H1 (cell line): ENCODE data around the gene AP3M1. TPM values are rescaled to one million over a fixed set of nuclear protein-coding genes. Genes with fewer than 3 reads are reported as not detected.

Source experiments
- CTCF ChIA-PET: fragments of 300-600 bp; sonication (Branson Sonifier 250); formaldehyde crosslinking; loops from one replicate; lab custom pipeline; 2021; ENCODE audit not compliant: partially characterized antibody; lab: Charles Lee
- POLR2A ChIA-PET: fragments of 300-600 bp; sonication (Branson Sonifier 250); formaldehyde crosslinking; loops from one replicate; lab custom pipeline; 2021; ENCODE audit warnings: inconsistent platforms; ENCODE audit not compliant: partially characterized antibody; lab: Charles Lee
- DNase-seq, 2 experiments: peaks; one replicate each; pipeline versions ENCODE4 v3.0.0 to v3.0.0-alpha.2; 2010 to 2022; ENCODE audit warnings: low spot score in 2 of 2, low read depth in 1 of 2, mixed read lengths in 1 of 2
- FAIRE-seq: peaks from 2 replicates; lab custom pipeline; 2011; peaks lifted over from hg19 to GRCh38; lab: Jason Lieb, UNC
- H2AFZ ChIP-seq: 2 replicates; pipeline ENCODE4 v1.8.1; 2012; ENCODE audit warnings: low read length, inconsistent platforms
- H2AK5ac ChIP-seq: 2 replicates; pipeline ENCODE4 v1.6.1; 2013; ENCODE audit warnings: low read depth, low read length
- H2BK120ac ChIP-seq: replicated peaks from 2 replicates; pipeline ENCODE3; 2013; ENCODE audit warnings: low read depth, low read length, inconsistent platforms
- H2BK12ac ChIP-seq: 2 replicates; pipeline ENCODE4 v1.6.1; 2013; ENCODE audit warnings: low read depth, low read length
- H2BK15ac ChIP-seq: 2 replicates; pipeline ENCODE4 v1.6.1; 2013; ENCODE audit warnings: low read length
- H2BK20ac ChIP-seq: 2 replicates; pipeline ENCODE4 v1.6.1; 2013; ENCODE audit warnings: low read length
- H2BK5ac ChIP-seq: 2 replicates; pipeline ENCODE4 v1.6.1; 2013; ENCODE audit warnings: low read depth, low read length
- H3K14ac ChIP-seq: 2 replicates; pipeline ENCODE4 v1.6.1; 2013; ENCODE audit warnings: inconsistent platforms; ENCODE audit not compliant: insufficient read length
- H3K18ac ChIP-seq: 2 replicates; pipeline ENCODE4 v1.6.1; 2013; ENCODE audit warnings: low read length; ENCODE audit errors: extremely low read depth
- H3K23ac ChIP-seq: 2 replicates; pipeline ENCODE4 v1.6.1; 2013; ENCODE audit warnings: inconsistent platforms; ENCODE audit not compliant: insufficient read length
- H3K23me2 ChIP-seq: 2 replicates; pipeline ENCODE4 v1.6.1; 2013; ENCODE audit warnings: low read depth, low read length
- H3K27ac ChIP-seq: 2 replicates; pipeline ENCODE4 v1.6.1; 2011; ENCODE audit warnings: low read depth, low read length, inconsistent platforms
- H3K27me3 ChIP-seq, 4 experiments: replicated peaks in 1 of 4; 1 replicate in 1 of 4; 2 replicates in 3 of 4; pipeline versions ENCODE4 v1.6.1 to v1.8.1; 2011 to 2013; ENCODE audit warnings: low read length in 3 of 4, mild to moderate bottlenecking in 3 of 4, inconsistent platforms in 2 of 4, mixed read lengths in 2 of 4, moderate library complexity in 1 of 4; ENCODE audit not compliant: control insufficient read depth in 3 of 4, insufficient read depth in 3 of 4; ENCODE audit errors: extremely low read depth in 1 of 4
- H3K36me3 ChIP-seq, 4 experiments: 2 replicates each; pipeline versions ENCODE4 v1.6.1 to v1.8.1; 2011 to 2013; ENCODE audit warnings: mild to moderate bottlenecking in 4 of 4, low read length in 3 of 4, moderate library complexity in 2 of 4, control low read depth in 1 of 4, inconsistent platforms in 1 of 4; ENCODE audit not compliant: insufficient read depth in 4 of 4, control insufficient read depth in 2 of 4
- H3K4ac ChIP-seq: replicated peaks from 2 replicates; pipeline ENCODE3; 2013; ENCODE audit warnings: low read length, low read depth, mixed read lengths, inconsistent platforms; ENCODE audit not compliant: insufficient read length
- H3K4me1 ChIP-seq, 4 experiments: replicated peaks in 1 of 4; 1 replicate in 1 of 4; 2 replicates in 3 of 4; pipeline versions ENCODE4 v1.6.1 to v1.8.1; 2011 to 2013; ENCODE audit warnings: low read length in 3 of 4, inconsistent platforms in 2 of 4, mixed read lengths in 1 of 4; ENCODE audit not compliant: insufficient read depth in 4 of 4, control insufficient read depth in 3 of 4
- H3K4me2 ChIP-seq, 2 experiments: 2 replicates each; pipeline versions ENCODE4 v1.6.1 to v1.8.1; 2011 to 2013; ENCODE audit warnings: low read depth in 2 of 2, low read length in 2 of 2, control low read depth in 1 of 2, inconsistent platforms in 1 of 2, mild to moderate bottlenecking in 1 of 2; ENCODE audit not compliant: insufficient read depth in 1 of 2
- H3K4me3 ChIP-seq, 4 experiments: fragments of 200-600, 300-600 bp in 1 of 4; sonication (generic), shearing (Covaris generic), sonication (Bioruptor Twin) in 1 of 4; 2 replicates each; pipeline versions ENCODE4 v1.5.1 to v1.8.1; 2011 to 2016; ENCODE audit warnings: low read length in 4 of 4, low read depth in 3 of 4, control low read depth in 2 of 4, inconsistent platforms in 2 of 4, mild to moderate bottlenecking in 2 of 4, mixed read lengths in 1 of 4, moderate library complexity in 1 of 4; ENCODE audit not compliant: insufficient read depth in 2 of 4; ENCODE audit errors: extremely low read depth in 1 of 4
- H3K56ac ChIP-seq: replicated peaks from 2 replicates; pipeline ENCODE3; 2013; ENCODE audit warnings: low read depth, mild to moderate bottlenecking, mixed read lengths, low read length, inconsistent platforms; ENCODE audit not compliant: insufficient read length
- H3K79me1 ChIP-seq: 2 replicates; pipeline ENCODE4 v1.6.1; 2013; ENCODE audit warnings: low read depth, low read length, control low read depth
- H3K79me2 ChIP-seq, 2 experiments: 2 replicates each; pipeline versions ENCODE4 v1.6.1 to v1.8.1; 2012 to 2013; ENCODE audit warnings: low read length in 2 of 2, mild to moderate bottlenecking in 2 of 2, inconsistent platforms in 1 of 2; ENCODE audit not compliant: insufficient read depth in 2 of 2, control insufficient read depth in 1 of 2
- H3K9ac ChIP-seq, 4 experiments: replicated peaks in 1 of 4; 1 replicate in 1 of 4; 2 replicates in 3 of 4; pipeline versions ENCODE4 v1.6.1 to v1.8.1; 2011 to 2013; ENCODE audit warnings: low read depth in 3 of 4, low read length in 3 of 4, control low read depth in 2 of 4, mild to moderate bottlenecking in 2 of 4, moderate library complexity in 2 of 4, inconsistent platforms in 1 of 4; ENCODE audit errors: extremely low read depth in 1 of 4
- H3K9me3 ChIP-seq, 2 experiments: 2 replicates each; pipeline versions ENCODE4 v1.6.1 to v1.8.1; 2012 to 2013; ENCODE audit warnings: mild to moderate bottlenecking in 2 of 2, moderate library complexity in 2 of 2, control low read depth in 1 of 2, inconsistent platforms in 1 of 2, low read depth in 1 of 2, low read length in 1 of 2, mixed read lengths in 1 of 2; ENCODE audit not compliant: insufficient read depth in 2 of 2
- H4K20me1 ChIP-seq, 2 experiments: replicated peaks in 1 of 2; 2 replicates each; pipeline versions ENCODE3 to v1.8.1; 2011 to 2013; ENCODE audit warnings: inconsistent platforms in 2 of 2, low read length in 2 of 2, mild to moderate bottlenecking in 1 of 2; ENCODE audit not compliant: insufficient read depth in 2 of 2, control insufficient read depth in 1 of 2
- H4K5ac ChIP-seq: 2 replicates; pipeline ENCODE4 v1.6.1; 2013; ENCODE audit warnings: low read length, low read depth, mixed read lengths, inconsistent platforms; ENCODE audit not compliant: insufficient read length
- H4K8ac ChIP-seq: 2 replicates; pipeline ENCODE4 v1.8.0; 2013; ENCODE audit warnings: mild to moderate bottlenecking, moderate library complexity, low read length, inconsistent platforms; ENCODE audit not compliant: insufficient read depth; ENCODE audit errors: extremely low read depth
- H4K91ac ChIP-seq: replicated peaks from 2 replicates; pipeline ENCODE3; 2013; ENCODE audit warnings: low read length, mixed read lengths, inconsistent platforms; ENCODE audit not compliant: insufficient read length
- ASH2L ChIP-seq: fragments of 200-600, 300-600 bp; sonication (generic); IDR thresholded peaks from one replicate; pipeline ENCODE4 v1.7.1; 2017; ENCODE audit warnings: low read length
- BACH1 ChIP-seq: IDR thresholded peaks from 2 replicates; pipeline ENCODE4 v1.6.1; 2012; ENCODE audit warnings: low read length, improper control_type of control experiment
- EGR1 ChIP-seq: IDR thresholded peaks from 2 replicates; pipeline ENCODE4 v1.6.1; 2011; ENCODE audit warnings: low read depth, low read length, borderline replicate concordance
- HDAC2 ChIP-seq, 2 experiments: fragments of 300-600 bp in 1 of 2; sonication (generic) in 1 of 2; IDR thresholded peaks; 2 replicates each; pipeline ENCODE4 v1.6.1; 2011 to 2012; ENCODE audit warnings: low read depth in 2 of 2, low read length in 2 of 2, mild to moderate bottlenecking in 2 of 2, moderate library complexity in 2 of 2, borderline replicate concordance in 1 of 2, inconsistent platforms in 1 of 2
- HDAC6 ChIP-seq: IDR thresholded peaks from one replicate; pipeline ENCODE4 v1.7.1; 2012; ENCODE audit warnings: low read depth, mild to moderate bottlenecking, inconsistent platforms, low read length, moderate library complexity
- KDM4A ChIP-seq: IDR thresholded peaks from one replicate; pipeline ENCODE4 v1.7.1; 2012; ENCODE audit warnings: low read depth, mild to moderate bottlenecking, moderate library complexity, low read length, inconsistent platforms; ENCODE audit not compliant: severe bottlenecking
- RXRA ChIP-seq: IDR thresholded peaks from 2 replicates; pipeline ENCODE4 v1.6.1; 2011; ENCODE audit warnings: low read depth, mild to moderate bottlenecking, low read length, moderate library complexity; ENCODE audit not compliant: insufficient read depth
- SP4 ChIP-seq: IDR thresholded peaks from 2 replicates; pipeline ENCODE4 v1.6.1; 2012; ENCODE audit warnings: low read length, inconsistent platforms
- TAF7 ChIP-seq: optimal IDR thresholded peaks from 2 replicates; pipeline ENCODE3; 2011; ENCODE audit warnings: low read depth, mild to moderate bottlenecking, inconsistent platforms, low read length, moderate library complexity, borderline replicate concordance
- TEAD4 ChIP-seq: IDR thresholded peaks from 2 replicates; pipeline ENCODE4 v1.6.1; 2012; ENCODE audit warnings: low read depth, low read length, inconsistent platforms, mixed read lengths
- WGBS, 2 experiments: shearing (Covaris generic) in 1 of 2; methylation state at CpG; one replicate each; pipeline versions ENCODE4 v1.1.6 to v1.1.7; 2013 to 2015; ENCODE audit warnings: low lambda C conversion rate in 2 of 2, mixed read lengths in 2 of 2, inconsistent platforms in 1 of 2, low coverage in 1 of 2, missing lambda C conversion rate in 1 of 2; ENCODE audit not compliant: insufficient replicate concordance in 2 of 2, insufficient coverage in 1 of 2, insufficient read length in 1 of 2; ENCODE audit errors: extremely low coverage in 1 of 2, missing lambda C conversion rate in 1 of 2; 5-methylcytosine and 5-hydroxymethylcytosine counted together
- polyA plus RNA-seq, 7 experiments: library from polyadenylated mRNA; depleted of rRNA in 3 of 7; stranded (reverse) in 5 of 7; unstranded in 2 of 7; fragments of >200 nt in 5 of 7; fragments of 200-250 nt in 2 of 7; gene quantifications; 1 replicate in 5 of 7; 2 replicates in 1 of 7; 4 replicates in 1 of 7; pipeline versions ENCODE4 v1.2.1 to v1.2.3, GENCODE V29; 2011 to 2013; ENCODE audit warnings: missing spikeins in 2 of 7, mixed read lengths in 2 of 7
- total RNA-seq: library from RNA; stranded (reverse); fragmentation: NEBNext Ultra II Directional; extraction: Animal tissue kit (Norgen Biotek cat#: 25700); gene quantifications from 2 replicates; pipeline ENCODE4 v1.2.1, GENCODE V29; 2021
- TF ChIP-seq, protein P1 (sequence below), 3 experiments: IDR thresholded peaks; 1 replicate in 2 of 3; 2 replicates in 1 of 3; pipeline versions ENCODE4 v1.5.1 to v1.6.1; 2011; ENCODE audit warnings: low read length in 3 of 3, mild to moderate bottlenecking in 3 of 3, inconsistent platforms in 2 of 3, low read depth in 1 of 3, moderate library complexity in 1 of 3; ENCODE audit not compliant: insufficient read depth in 1 of 3; ENCODE audit errors: control extremely low read depth in 1 of 3

The AP3M1 gene
- total and polyA plus RNA-seq, 2 of the 8 experiments (the other 6 are each of a cell fraction or from before 2014, with no cell fraction given) = 23.9 to 38.9 TPM

DNA sequence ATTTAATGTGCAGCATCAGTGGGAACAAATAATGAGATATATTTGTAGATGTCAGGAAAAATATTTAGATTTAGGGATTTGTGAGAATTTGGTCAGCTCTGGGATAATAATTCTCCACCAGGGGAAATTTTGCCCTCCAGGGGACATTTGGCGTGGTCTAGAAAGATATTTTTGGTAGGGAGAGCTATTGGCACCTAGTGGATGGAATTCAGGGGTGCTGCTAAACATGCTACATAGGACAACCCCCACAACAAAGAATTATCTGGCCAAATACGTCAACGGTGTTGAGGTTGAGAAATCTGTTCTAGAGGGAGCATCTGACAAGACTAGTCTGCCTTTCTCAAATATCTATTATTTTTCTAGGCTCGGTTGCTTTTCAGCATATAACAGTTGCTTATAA is 2.5 kb upstream of the AP3M1 start:
- Histone ChIP-seq H3K23ac (no peak overlapping the region), H3K27me3 (no peaks in the 10 kb centered on the region), H4K8ac (no peak overlapping the region), H3K9ac (no peak overlapping the region; a peak in 1 of 7 replicates), H4K20me1 (peaks cover 0 to 4% of the 10 kb centered on the region in 2 experiments), H4K91ac (no peak overlapping the region), H3K18ac (no peak overlapping the region), H3K27ac (no peak overlapping the region), H3K79me1 (peaks cover 2% of the 10 kb centered on the region), H3K79me2 (peaks cover 3 to 78% of the 10 kb centered on the region in 2 experiments; a peak in 3 of 4 replicates), H2AK5ac (no peak overlapping the region), H4K5ac (no peak overlapping the region), H2BK5ac (no peak overlapping the region), H3K14ac (no peak overlapping the region), H3K4me3 (peak overlapping the region in 2 of 4 experiments; percentile 10 to 96; a peak in 2 of 8 replicates), H2AFZ (no peak overlapping the region), H2BK20ac (no peak overlapping the region), H3K4ac (no peak overlapping the region), H3K56ac (no peak overlapping the region), H3K36me3 (no peaks in the 10 kb centered on the region), H2BK12ac (no peak overlapping the region), H3K4me1 (peaks cover 0 to 2% (median under 1%) of the 10 kb centered on the region in 4 experiments; a peak in 3 of 7 replicates), H2BK15ac (no peak overlapping the region), H3K9me3 (no peaks in the 10 kb centered on the region), H3K23me2 (peaks cover 12% of the 10 kb centered on the region), H2BK120ac (no peak overlapping the region), H3K4me2 (peak overlapping the region; percentile 72 to 75; a peak in 2 of 4 replicates)
- FAIRE-seq = no peak
- WGBS, 2 experiments = 70% methylated on average over 4 of the region's 4 CpGs; no CpG with 5 or more reads in 1 of the 2 experiments
- POLR2A ChIA-PET = interaction anchor here (0.7 to 2.3 kb wide), 2 partner anchors 24 to 154 kb away, joined by 3 to 8 read pairs; no protein-coding TSS in a partner anchor
- CTCF ChIA-PET = interaction anchor here (0.6 to 2.2 kb wide), 11 partner anchors 9 to 1887 kb away, joined by 3 to 7 read pairs (median 3); no protein-coding TSS in a partner anchor
- no peak for DNase-seq
- TF ChIP-seq KDM4A (no peak), RXRA (no peak), TAF7 (no peak), ASH2L (no peak), HDAC2 (IDR thresholded peaks at IDR 0.05; ENCODE audit: borderline replicate concordance in 1 of 2, low read depth in 2 of 2, low read length in 2 of 2) (no peak), EGR1 (no peak), BACH1 (no peak), SP4 (no peak), HDAC6 (no peak), TEAD4 (peak; percentile 93)
- TF ChIP-seq, protein P1, sequence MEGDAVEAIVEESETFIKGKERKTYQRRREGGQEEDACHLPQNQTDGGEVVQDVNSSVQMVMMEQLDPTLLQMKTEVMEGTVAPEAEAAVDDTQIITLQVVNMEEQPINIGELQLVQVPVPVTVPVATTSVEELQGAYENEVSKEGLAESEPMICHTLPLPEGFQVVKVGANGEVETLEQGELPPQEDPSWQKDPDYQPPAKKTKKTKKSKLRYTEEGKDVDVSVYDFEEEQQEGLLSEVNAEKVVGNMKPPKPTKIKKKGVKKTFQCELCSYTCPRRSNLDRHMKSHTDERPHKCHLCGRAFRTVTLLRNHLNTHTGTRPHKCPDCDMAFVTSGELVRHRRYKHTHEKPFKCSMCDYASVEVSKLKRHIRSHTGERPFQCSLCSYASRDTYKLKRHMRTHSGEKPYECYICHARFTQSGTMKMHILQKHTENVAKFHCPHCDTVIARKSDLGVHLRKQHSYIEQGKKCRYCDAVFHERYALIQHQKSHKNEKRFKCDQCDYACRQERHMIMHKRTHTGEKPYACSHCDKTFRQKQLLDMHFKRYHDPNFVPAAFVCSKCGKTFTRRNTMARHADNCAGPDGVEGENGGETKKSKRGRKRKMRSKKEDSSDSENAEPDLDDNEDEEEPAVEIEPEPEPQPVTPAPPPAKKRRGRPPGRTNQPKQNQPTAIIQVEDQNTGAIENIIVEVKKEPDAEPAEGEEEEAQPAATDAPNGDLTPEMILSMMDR (IDR thresholded peaks at IDR 0.05; ENCODE audit: control extremely low read depth in 1 of 3, insufficient read depth in 1 of 3, low read depth in 1 of 3, low read length in 3 of 3) = peak in 2 of 3 experiments; percentile 36 to 56; a peak in 3 of 4 replicates
